Measurements from ENCODE around the gene ATP6V1D.

- TF ChIP-seq FOSL1 (IDR thresholded peaks at IDR 0.05; ENCODE audit: low read depth) (no peak), YY1 (IDR thresholded peaks at IDR 0.05; ENCODE audit: extremely low read depth, insufficient replicate concordance, low read depth, low read length) (no peak), CTCF (IDR thresholded peaks at IDR 0.05 in 2 of 3, conservative IDR thresholded peaks at IDR 0.05 in 1 of 3; ENCODE audit: borderline replicate concordance in 1 of 3, insufficient read depth in 1 of 3, low read depth in 2 of 3, low read length in 2 of 3) (no peak), MAX (IDR thresholded peaks at IDR 0.05) (no peak), SIN3A (IDR thresholded peaks at IDR 0.05; ENCODE audit: low read depth) (no peak), TCF7L2 (IDR thresholded peaks at IDR 0.05; ENCODE audit: borderline replicate concordance, extremely low read depth, insufficient read depth, insufficient read length) (no peak)
Observed at GRCh38 chr14:67331368-67332125, 28.1 kb downstream of the ATP6V1D start.

Measured in HCT116 (cell line).